ENCODE data around the gene DAPK3. TPM values are rescaled to one million over a fixed set of nuclear protein-coding genes. Genes with fewer than 3 reads are reported as not detected.
A peak's percentile ranks its signal among the peaks of the same experiment; 100 is the strongest.

DAPK3 gene
- polyA plus RNA-seq, 3 donors, result 13.7 to 32.1 (median 21.8) TPM

GRCh38 chr19:3979674-3980352 is 8.9 kb upstream of the DAPK3 start:
- Mint-ChIP-seq H3K4me3 (no peak overlapping the region), H3K9me3 (peaks cover 0 to 2% (median 0%) of the 10 kb centered on the region in 7 donors), H3K27ac (peak overlapping the region in 1 of 7 donors; percentile 72), H3K4me1 (peaks cover 14% of the 10 kb centered on the region), H3K36me3 (peaks cover 80 to 93% of the 10 kb centered on the region in 2 donors), H3K27me3 (ENCODE audit: low read depth in 3 of 3) (no peaks in the 10 kb centered on the region)
- Histone ChIP-seq H3K4me1 (ENCODE audit: control insufficient read depth in 1 of 2, insufficient read depth in 2 of 2, low read length in 2 of 2) (peaks cover 12 to 16% of the 10 kb centered on the region in 2 donors), H4K20me1 (ENCODE audit: insufficient read depth, low read length) (peaks cover 99% of the 10 kb centered on the region), H2AFZ (ENCODE audit: insufficient read depth, low read depth, low read length, poor library complexity, severe bottlenecking) (no peak overlapping the region), H3K4me3 (replicated peaks in 1 of 3; ENCODE audit: low read depth in 2 of 3, low read length in 3 of 3) (no peak overlapping the region), H3K79me2 (ENCODE audit: insufficient read depth, low read length) (peaks cover 71% of the 10 kb centered on the region), H3K9ac (ENCODE audit: insufficient read depth, low read length, poor library complexity, severe bottlenecking) (no peak overlapping the region), H3K36me3 (replicated peaks in 1 of 2; ENCODE audit: control insufficient read depth in 1 of 2, insufficient read depth in 2 of 2, low read length in 2 of 2) (peaks cover 91 to 94% of the 10 kb centered on the region in 2 donors), H3K9me3 (replicated peaks in 1 of 2; ENCODE audit: control insufficient read depth in 1 of 2, insufficient read depth in 1 of 2, low read length in 2 of 2) (no peaks in the 10 kb centered on the region), H3K27ac (ENCODE audit: low read depth in 1 of 2, low read length in 2 of 2) (no peak overlapping the region), H3K27me3 (ENCODE audit: control insufficient read depth in 2 of 2, insufficient read depth in 2 of 2, low read length in 2 of 2) (no peaks in the 10 kb centered on the region), H3K4me2 (replicated peaks; ENCODE audit: extremely low read depth, low read length, poor library complexity, severe bottlenecking) (no peak overlapping the region)
- DNase-seq, result no peak
- 93% methylated on average over 20 of the region's 25 CpGs for WGBS (ENCODE audit: insufficient coverage)
- TF ChIP-seq, protein P1, sequence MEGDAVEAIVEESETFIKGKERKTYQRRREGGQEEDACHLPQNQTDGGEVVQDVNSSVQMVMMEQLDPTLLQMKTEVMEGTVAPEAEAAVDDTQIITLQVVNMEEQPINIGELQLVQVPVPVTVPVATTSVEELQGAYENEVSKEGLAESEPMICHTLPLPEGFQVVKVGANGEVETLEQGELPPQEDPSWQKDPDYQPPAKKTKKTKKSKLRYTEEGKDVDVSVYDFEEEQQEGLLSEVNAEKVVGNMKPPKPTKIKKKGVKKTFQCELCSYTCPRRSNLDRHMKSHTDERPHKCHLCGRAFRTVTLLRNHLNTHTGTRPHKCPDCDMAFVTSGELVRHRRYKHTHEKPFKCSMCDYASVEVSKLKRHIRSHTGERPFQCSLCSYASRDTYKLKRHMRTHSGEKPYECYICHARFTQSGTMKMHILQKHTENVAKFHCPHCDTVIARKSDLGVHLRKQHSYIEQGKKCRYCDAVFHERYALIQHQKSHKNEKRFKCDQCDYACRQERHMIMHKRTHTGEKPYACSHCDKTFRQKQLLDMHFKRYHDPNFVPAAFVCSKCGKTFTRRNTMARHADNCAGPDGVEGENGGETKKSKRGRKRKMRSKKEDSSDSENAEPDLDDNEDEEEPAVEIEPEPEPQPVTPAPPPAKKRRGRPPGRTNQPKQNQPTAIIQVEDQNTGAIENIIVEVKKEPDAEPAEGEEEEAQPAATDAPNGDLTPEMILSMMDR (IDR thresholded peaks at IDR 0.05), result no peak
- intact Hi-C loops (cut with micrococcal nuclease), result no loop called here

GRCh38 chr19:3979289-3979673 is 8.4 kb upstream of the DAPK3 start:
- peak overlapping the region in 1 of 7 donors; percentile 21 for H3K27ac Mint-ChIP-seq
- H3K4me1 Mint-ChIP-seq, result peaks cover 11% of the 10 kb centered on the region
- no peak overlapping the region for H3K4me3 Mint-ChIP-seq
- Histone ChIP-seq H3K9me3 (replicated peaks in 1 of 2; ENCODE audit: control insufficient read depth in 1 of 2, insufficient read depth in 1 of 2, low read length in 2 of 2) (no peaks in the 10 kb centered on the region), H3K27me3 (ENCODE audit: control insufficient read depth in 2 of 2, insufficient read depth in 2 of 2, low read length in 2 of 2) (no peaks in the 10 kb centered on the region), H3K4me3 (replicated peaks in 1 of 3; ENCODE audit: low read depth in 2 of 3, low read length in 3 of 3) (no peak overlapping the region), H3K79me2 (ENCODE audit: insufficient read depth, low read length) (peaks cover 65% of the 10 kb centered on the region), H4K20me1 (ENCODE audit: insufficient read depth, low read length) (peaks cover 93% of the 10 kb centered on the region), H2AFZ (ENCODE audit: insufficient read depth, low read depth, low read length, poor library complexity, severe bottlenecking) (no peak overlapping the region), H3K4me1 (ENCODE audit: control insufficient read depth in 1 of 2, insufficient read depth in 2 of 2, low read length in 2 of 2) (peaks cover 10 to 12% of the 10 kb centered on the region in 2 donors), H3K36me3 (replicated peaks in 1 of 2; ENCODE audit: control insufficient read depth in 1 of 2, insufficient read depth in 2 of 2, low read length in 2 of 2) (peaks cover 91 to 93% of the 10 kb centered on the region in 2 donors), H3K9ac (ENCODE audit: insufficient read depth, low read length, poor library complexity, severe bottlenecking) (no peak overlapping the region), H3K27ac (ENCODE audit: low read depth in 1 of 2, low read length in 2 of 2) (no peak overlapping the region), H3K4me2 (replicated peaks; ENCODE audit: extremely low read depth, low read length, poor library complexity, severe bottlenecking) (no peak overlapping the region)
- H3K27me3 Mint-ChIP-seq (ENCODE audit: low read depth in 3 of 3), result no peaks in the 10 kb centered on the region
- H3K9me3 Mint-ChIP-seq, result no peaks in the 10 kb centered on the region
- WGBS (ENCODE audit: insufficient coverage), result 95% methylated on average over 16 of the region's 18 CpGs
- DNase-seq, result no peak
- peaks cover 80 to 92% of the 10 kb centered on the region in 2 donors for H3K36me3 Mint-ChIP-seq
- intact Hi-C loops (cut with micrococcal nuclease), result no loop called here
- TF ChIP-seq, protein P1 (IDR thresholded peaks at IDR 0.05), result no peak
